Measurements from ENCODE around the gene ANKRD36. TPM values are rescaled to one million over a fixed set of nuclear protein-coding genes. Genes with fewer than 3 reads are reported as not detected.
"Not testable (repeated sequence)": the region's sequence is repeated elsewhere in the genome, so short reads cannot be mapped to it uniquely, and the experiment has no call there.

Gene ANKRD36
- total RNA-seq, 1 experiment from 2014 or later: 29.3 TPM

GRCh38 chr2:97095661-97096060 lies 17.3 kb upstream of the ANKRD36 start:
- intact Hi-C loops (cut with micrococcal nuclease; ENCODE audit: unreplicated experiment): no loop called here
- Mint-ChIP-seq H3K27ac (ENCODE audit: unreplicated experiment) (no peak overlapping the region), H3K4me3 (ENCODE audit: low read depth, unreplicated experiment) (peak overlapping the region; percentile 60), H3K9me3 (ENCODE audit: low read depth, unreplicated experiment) (no peaks in the 10 kb centered on the region), H3K27me3 (ENCODE audit: unreplicated experiment) (peaks cover 27% of the 10 kb centered on the region), H3K4me1 (ENCODE audit: low read depth, unreplicated experiment) (peaks cover 6% of the 10 kb centered on the region), H3K36me3 (ENCODE audit: insufficient read depth, unreplicated experiment) (no peaks in the 10 kb centered on the region)
- CTCF ChIA-PET: interaction anchor here (1.0 kb wide), 1 partner anchor 17 kb away, joined by 6 read pairs; no protein-coding TSS in a partner anchor
- DNase-seq: no peak
- BruUV-seq (replicated peaks): no TSS peak
- TF ChIP-seq CTCF (IDR thresholded peaks at IDR 0.05; ENCODE audit: unreplicated experiment): no peak

GRCh38 chr2:97098786-97099372 lies 14.1 kb upstream of the ANKRD36 start:
- H3K9me3 Mint-ChIP-seq (ENCODE audit: low read depth, unreplicated experiment); DNase-seq; CTCF ChIA-PET; H3K4me1 Mint-ChIP-seq (ENCODE audit: low read depth, unreplicated experiment); H3K27ac Mint-ChIP-seq (ENCODE audit: unreplicated experiment); intact Hi-C loops (cut with micrococcal nuclease; ENCODE audit: unreplicated experiment); BruUV-seq (replicated peaks); H3K36me3 Mint-ChIP-seq (ENCODE audit: insufficient read depth, unreplicated experiment); H3K4me3 Mint-ChIP-seq (ENCODE audit: low read depth, unreplicated experiment): not testable (repeated sequence)
- H3K27me3 Mint-ChIP-seq (ENCODE audit: unreplicated experiment): peaks cover 36% of the 10 kb centered on the region

- H3K36me3 Mint-ChIP-seq (ENCODE audit: insufficient read depth, unreplicated experiment); DNase-seq; H3K9me3 Mint-ChIP-seq (ENCODE audit: low read depth, unreplicated experiment); H3K27ac Mint-ChIP-seq (ENCODE audit: unreplicated experiment); BruUV-seq (replicated peaks); H3K4me3 Mint-ChIP-seq (ENCODE audit: low read depth, unreplicated experiment); H3K4me1 Mint-ChIP-seq (ENCODE audit: low read depth, unreplicated experiment); CTCF ChIA-PET; intact Hi-C loops (cut with micrococcal nuclease; ENCODE audit: unreplicated experiment): not testable (repeated sequence)
- peaks cover 51% of the 10 kb centered on the region for H3K27me3 Mint-ChIP-seq (ENCODE audit: unreplicated experiment)
These were observed 6.1 kb upstream of the ANKRD36 start for GRCh38 chr2:97106878-97107277.

DNA sequence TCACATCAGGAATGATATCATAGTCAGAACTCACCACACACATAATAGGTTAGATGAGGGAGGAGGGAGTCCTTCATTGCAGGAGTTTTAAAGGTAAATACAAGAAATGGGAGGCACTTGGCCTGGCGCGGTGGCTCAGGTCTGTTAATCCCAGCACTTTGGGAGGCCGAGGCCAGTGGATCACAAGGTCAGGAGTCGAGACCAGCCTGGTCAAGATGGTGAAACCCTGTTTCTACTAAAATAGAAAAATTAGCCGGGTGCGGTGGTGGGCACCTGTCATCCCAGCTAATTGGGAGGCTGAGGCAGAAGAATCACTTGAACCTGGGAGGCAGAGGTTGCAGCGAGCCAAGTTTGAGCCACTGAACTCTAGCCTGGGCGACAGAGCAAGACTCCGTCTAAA lies 1.7 kb upstream of the ANKRD36 start:
- H3K4me3 Mint-ChIP-seq (ENCODE audit: low read depth, unreplicated experiment); BruUV-seq (replicated peaks); H3K27ac Mint-ChIP-seq (ENCODE audit: unreplicated experiment); CTCF ChIA-PET; H3K9me3 Mint-ChIP-seq (ENCODE audit: low read depth, unreplicated experiment); DNase-seq; H3K4me1 Mint-ChIP-seq (ENCODE audit: low read depth, unreplicated experiment): not testable (repeated sequence)
- H3K36me3 Mint-ChIP-seq (ENCODE audit: insufficient read depth, unreplicated experiment): peaks cover 19% of the 10 kb centered on the region
- intact Hi-C loops (cut with micrococcal nuclease; ENCODE audit: unreplicated experiment): loop anchor here (5.0 kb wide), 2 partner anchors 99 to 254 kb away; partner anchors contain the start of gene ANKRD39
- peaks cover 35% of the 10 kb centered on the region for H3K27me3 Mint-ChIP-seq (ENCODE audit: unreplicated experiment)

- not testable (repeated sequence) for H3K4me1 Mint-ChIP-seq (ENCODE audit: low read depth, unreplicated experiment); BruUV-seq (replicated peaks); H3K9me3 Mint-ChIP-seq (ENCODE audit: low read depth, unreplicated experiment)
- peak; percentile 71 for DNase-seq
- H3K4me3 Mint-ChIP-seq (ENCODE audit: low read depth, unreplicated experiment): peak overlapping the region; percentile 97
- CTCF ChIA-PET: interaction anchor here (0.6 to 1.6 kb wide), 6 partner anchors 16 to 312 kb away, joined by 3 to 6 read pairs (median 4); partner anchors contain the start of gene ANKRD39
- intact Hi-C loops (cut with micrococcal nuclease; ENCODE audit: unreplicated experiment): loop anchor here (5.0 kb wide), 2 partner anchors 100 to 255 kb away; partner anchors contain the start of gene ANKRD39
- peak; percentile 79 for TF ChIP-seq CTCF (IDR thresholded peaks at IDR 0.05; ENCODE audit: unreplicated experiment)
- peak overlapping the region; percentile 60 for H3K27ac Mint-ChIP-seq (ENCODE audit: unreplicated experiment)
- H3K27me3 Mint-ChIP-seq (ENCODE audit: unreplicated experiment): peaks cover 35% of the 10 kb centered on the region
- peaks cover 19% of the 10 kb centered on the region for H3K36me3 Mint-ChIP-seq (ENCODE audit: insufficient read depth, unreplicated experiment)
These were observed 468 bp upstream of the ANKRD36 start for GRCh38 chr2:97112320-97113049.

DNA sequence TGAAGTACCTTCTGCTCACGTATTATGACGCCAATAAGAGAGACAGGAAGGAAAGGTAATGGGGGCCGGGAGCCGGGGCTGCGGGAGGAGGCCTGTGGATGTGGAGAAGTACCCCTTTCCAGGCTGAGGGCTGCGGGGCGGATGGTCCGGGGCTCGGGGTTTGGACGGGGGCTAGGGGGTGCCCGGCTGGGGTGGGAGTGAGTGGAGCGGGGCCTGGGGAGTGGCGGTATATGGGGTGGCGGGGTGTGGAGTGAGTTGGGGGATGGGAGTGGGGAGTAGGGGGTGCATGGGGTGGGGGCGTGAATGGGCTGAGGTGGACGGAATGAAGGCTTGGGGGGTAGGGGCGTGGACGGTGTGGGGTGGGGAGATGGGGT lies 916 bp downstream of the ANKRD36 start:
- peak overlapping the region; percentile 97 for H3K4me3 Mint-ChIP-seq (ENCODE audit: low read depth, unreplicated experiment)
- not testable (repeated sequence) for H3K4me1 Mint-ChIP-seq (ENCODE audit: low read depth, unreplicated experiment); DNase-seq; H3K9me3 Mint-ChIP-seq (ENCODE audit: low read depth, unreplicated experiment); BruUV-seq (replicated peaks)
- intact Hi-C loops (cut with micrococcal nuclease; ENCODE audit: unreplicated experiment): loop anchor here (5.0 kb wide), 2 partner anchors 102 to 257 kb away; partner anchors contain the start of gene ANKRD39
- peak overlapping the region; percentile 97 for H3K27ac Mint-ChIP-seq (ENCODE audit: unreplicated experiment)
- peaks cover 19% of the 10 kb centered on the region for H3K36me3 Mint-ChIP-seq (ENCODE audit: insufficient read depth, unreplicated experiment)
- H3K27me3 Mint-ChIP-seq (ENCODE audit: unreplicated experiment): peaks cover 25% of the 10 kb centered on the region
- CTCF ChIA-PET: interaction anchor here (0.7 kb wide), 1 partner anchor 351 kb away, joined by 4 read pairs; no protein-coding TSS in a partner anchor

DNA sequence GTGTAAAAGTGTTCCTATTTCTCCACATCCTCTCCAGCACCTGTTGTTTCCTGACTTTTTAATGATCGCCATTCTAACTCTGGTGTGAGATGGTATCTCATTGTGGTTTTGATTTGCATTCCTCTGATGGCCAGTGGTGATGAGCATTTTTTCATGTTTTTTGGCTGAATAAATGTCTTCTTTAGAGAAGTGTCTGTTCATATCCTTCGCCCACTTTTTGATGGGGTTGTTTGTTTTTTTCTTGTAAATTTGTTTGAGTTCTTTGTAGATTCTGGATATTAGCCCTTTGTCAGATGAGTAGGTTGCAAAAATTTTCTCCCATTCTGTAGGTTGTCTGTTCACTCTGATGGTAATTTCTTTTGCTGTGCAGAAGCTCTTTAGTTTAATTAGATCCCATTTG lies 16.1 kb downstream of the ANKRD36 start:
- intact Hi-C loops (cut with micrococcal nuclease; ENCODE audit: unreplicated experiment); H3K36me3 Mint-ChIP-seq (ENCODE audit: insufficient read depth, unreplicated experiment); H3K27ac Mint-ChIP-seq (ENCODE audit: unreplicated experiment); H3K4me3 Mint-ChIP-seq (ENCODE audit: low read depth, unreplicated experiment); CTCF ChIA-PET; H3K27me3 Mint-ChIP-seq (ENCODE audit: unreplicated experiment); H3K4me1 Mint-ChIP-seq (ENCODE audit: low read depth, unreplicated experiment); DNase-seq; BruUV-seq (replicated peaks); H3K9me3 Mint-ChIP-seq (ENCODE audit: low read depth, unreplicated experiment): not testable (repeated sequence)

GRCh38 chr2:97144016-97144415 lies 31.1 kb downstream of the ANKRD36 start:
- H3K4me3 Mint-ChIP-seq (ENCODE audit: low read depth, unreplicated experiment); intact Hi-C loops (cut with micrococcal nuclease; ENCODE audit: unreplicated experiment); H3K27ac Mint-ChIP-seq (ENCODE audit: unreplicated experiment); H3K27me3 Mint-ChIP-seq (ENCODE audit: unreplicated experiment); H3K4me1 Mint-ChIP-seq (ENCODE audit: low read depth, unreplicated experiment); BruUV-seq (replicated peaks); H3K9me3 Mint-ChIP-seq (ENCODE audit: low read depth, unreplicated experiment); DNase-seq; H3K36me3 Mint-ChIP-seq (ENCODE audit: insufficient read depth, unreplicated experiment); CTCF ChIA-PET: not testable (repeated sequence)
